ENCODE data around the gene GDPD3. TPM values are rescaled to one million over a fixed set of nuclear protein-coding genes. Genes with fewer than 3 reads are reported as not detected.

The GDPD3 gene
- total and polyA plus RNA-seq, 2 of the 13 experiments (the other 11 are each of a cell fraction or from before 2014, with no cell fraction given), result 18.7 to 20.6 TPM

DNA sequence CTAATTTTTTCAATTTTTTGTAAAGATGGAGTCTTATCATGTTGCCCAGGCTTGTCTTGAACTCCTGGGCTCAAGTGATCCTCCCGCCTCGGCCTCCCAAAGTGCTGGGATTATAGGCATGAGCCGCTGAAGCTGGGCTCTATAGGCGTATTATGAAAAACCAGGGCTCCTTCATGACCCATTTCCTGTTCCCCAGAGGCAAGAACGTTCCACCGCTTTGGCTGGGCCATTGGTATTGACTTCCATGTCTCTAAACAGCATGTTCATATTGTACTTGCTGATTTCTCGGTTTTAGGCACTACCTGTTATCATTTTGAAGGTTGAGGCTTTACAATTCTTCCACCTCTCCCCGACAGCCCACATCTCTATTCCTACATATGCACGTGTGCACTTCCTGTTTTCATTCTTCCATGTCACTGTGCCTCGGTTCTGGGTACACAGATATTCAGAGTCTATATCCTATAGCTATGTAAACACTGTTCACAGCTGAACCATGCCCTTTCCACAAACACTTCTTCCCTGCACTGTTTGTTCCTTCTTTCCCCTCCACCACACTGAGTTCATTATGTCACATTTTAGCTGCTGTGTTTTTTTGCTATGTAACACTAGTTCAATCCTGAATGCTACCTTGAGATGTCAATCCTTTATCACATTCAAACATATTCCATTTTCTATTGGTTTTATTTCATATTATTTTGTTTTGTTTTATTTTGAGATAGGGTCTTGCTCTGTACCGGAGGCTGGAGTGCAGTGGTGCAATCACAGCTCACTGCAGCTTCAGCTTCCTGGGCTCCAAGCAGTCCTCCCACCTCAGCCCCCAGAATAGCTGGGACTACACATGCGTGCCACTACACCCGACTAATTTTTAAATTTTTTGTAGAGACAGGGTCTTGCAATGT is 26.5 kb upstream of the GDPD3 start (continued):
- TF ChIP-seq, protein P1, sequence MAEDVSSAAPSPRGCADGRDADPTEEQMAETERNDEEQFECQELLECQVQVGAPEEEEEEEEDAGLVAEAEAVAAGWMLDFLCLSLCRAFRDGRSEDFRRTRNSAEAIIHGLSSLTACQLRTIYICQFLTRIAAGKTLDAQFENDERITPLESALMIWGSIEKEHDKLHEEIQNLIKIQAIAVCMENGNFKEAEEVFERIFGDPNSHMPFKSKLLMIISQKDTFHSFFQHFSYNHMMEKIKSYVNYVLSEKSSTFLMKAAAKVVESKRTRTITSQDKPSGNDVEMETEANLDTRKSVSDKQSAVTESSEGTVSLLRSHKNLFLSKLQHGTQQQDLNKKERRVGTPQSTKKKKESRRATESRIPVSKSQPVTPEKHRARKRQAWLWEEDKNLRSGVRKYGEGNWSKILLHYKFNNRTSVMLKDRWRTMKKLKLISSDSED (CRISPR knock-in tag; IDR thresholded peaks at IDR 0.05), result no peak
- TF ChIP-seq, protein P2, sequence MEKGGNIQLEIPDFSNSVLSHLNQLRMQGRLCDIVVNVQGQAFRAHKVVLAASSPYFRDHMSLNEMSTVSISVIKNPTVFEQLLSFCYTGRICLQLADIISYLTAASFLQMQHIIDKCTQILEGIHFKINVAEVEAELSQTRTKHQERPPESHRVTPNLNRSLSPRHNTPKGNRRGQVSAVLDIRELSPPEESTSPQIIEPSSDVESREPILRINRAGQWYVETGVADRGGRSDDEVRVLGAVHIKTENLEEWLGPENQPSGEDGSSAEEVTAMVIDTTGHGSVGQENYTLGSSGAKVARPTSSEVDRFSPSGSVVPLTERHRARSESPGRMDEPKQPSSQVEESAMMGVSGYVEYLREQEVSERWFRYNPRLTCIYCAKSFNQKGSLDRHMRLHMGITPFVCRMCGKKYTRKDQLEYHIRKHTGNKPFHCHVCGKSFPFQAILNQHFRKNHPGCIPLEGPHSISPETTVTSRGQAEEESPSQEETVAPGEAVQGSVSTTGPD (CRISPR knock-in tag; IDR thresholded peaks at IDR 0.05), result no peak
- TF ChIP-seq, protein P3, sequence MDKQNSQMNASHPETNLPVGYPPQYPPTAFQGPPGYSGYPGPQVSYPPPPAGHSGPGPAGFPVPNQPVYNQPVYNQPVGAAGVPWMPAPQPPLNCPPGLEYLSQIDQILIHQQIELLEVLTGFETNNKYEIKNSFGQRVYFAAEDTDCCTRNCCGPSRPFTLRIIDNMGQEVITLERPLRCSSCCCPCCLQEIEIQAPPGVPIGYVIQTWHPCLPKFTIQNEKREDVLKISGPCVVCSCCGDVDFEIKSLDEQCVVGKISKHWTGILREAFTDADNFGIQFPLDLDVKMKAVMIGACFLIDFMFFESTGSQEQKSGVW (CRISPR knock-in tag; IDR thresholded peaks at IDR 0.05; ENCODE audit: borderline replicate concordance), result no peak; the same call in 1 of the 2 replicates
- TF ChIP-seq RNF2 (conservative IDR thresholded peaks at IDR 0.05; ENCODE audit: low read depth) (no peak), IRF2 (CRISPR knock-in tag; IDR thresholded peaks at IDR 0.05) (peak; percentile 94), SRF (IDR thresholded peaks at IDR 0.05; ENCODE audit: low read depth, low read length) (peak; percentile 46; the same call in 1 of the 2 replicates), ZNF670 (CRISPR knock-in tag; IDR thresholded peaks at IDR 0.05; ENCODE audit: borderline replicate concordance) (peak; percentile 47; the same call in 1 of the 2 replicates), ZNF253 (CRISPR knock-in tag; IDR thresholded peaks at IDR 0.05; ENCODE audit: borderline replicate concordance) (no peak), ZNF549 (CRISPR knock-in tag; IDR thresholded peaks at IDR 0.05) (no peak), PAX8 (CRISPR knock-in tag; IDR thresholded peaks at IDR 0.05; ENCODE audit: borderline replicate concordance) (0 out of 2 replicates have a peak, but pooled peaks have one; percentile 26), MEIS1 (CRISPR knock-in tag; IDR thresholded peaks at IDR 0.05; ENCODE audit: borderline replicate concordance) (peak; percentile 47; the same call in 1 of the 2 replicates), ZNF616 (CRISPR knock-in tag; IDR thresholded peaks at IDR 0.05; ENCODE audit: low read depth) (no peak), SMARCE1 (IDR thresholded peaks at IDR 0.05; ENCODE audit: borderline replicate concordance) (no peak), ZSCAN31 (CRISPR knock-in tag; IDR thresholded peaks at IDR 0.05; ENCODE audit: low read depth) (no peak; the same call in 1 of the 2 replicates), RXRB (CRISPR knock-in tag; IDR thresholded peaks at IDR 0.05; ENCODE audit: borderline replicate concordance) (peak; percentile 95), SSRP1 (CRISPR knock-in tag; IDR thresholded peaks at IDR 0.05) (no peak; the same call in 1 of the 2 replicates), MTA1 (CRISPR knock-in tag; IDR thresholded peaks at IDR 0.05; ENCODE audit: borderline replicate concordance) (peak; percentile 66), NCOA2 (CRISPR knock-in tag; IDR thresholded peaks at IDR 0.05) (peak; percentile 92), ZNF138 (CRISPR knock-in tag; IDR thresholded peaks at IDR 0.05; ENCODE audit: low read depth) (no peak)
- TF ChIP-seq, protein P4, sequence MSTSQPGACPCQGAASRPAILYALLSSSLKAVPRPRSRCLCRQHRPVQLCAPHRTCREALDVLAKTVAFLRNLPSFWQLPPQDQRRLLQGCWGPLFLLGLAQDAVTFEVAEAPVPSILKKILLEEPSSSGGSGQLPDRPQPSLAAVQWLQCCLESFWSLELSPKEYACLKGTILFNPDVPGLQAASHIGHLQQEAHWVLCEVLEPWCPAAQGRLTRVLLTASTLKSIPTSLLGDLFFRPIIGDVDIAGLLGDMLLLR (CRISPR knock-in tag; IDR thresholded peaks at IDR 0.05), result no peak
- TF ChIP-seq, protein P5, sequence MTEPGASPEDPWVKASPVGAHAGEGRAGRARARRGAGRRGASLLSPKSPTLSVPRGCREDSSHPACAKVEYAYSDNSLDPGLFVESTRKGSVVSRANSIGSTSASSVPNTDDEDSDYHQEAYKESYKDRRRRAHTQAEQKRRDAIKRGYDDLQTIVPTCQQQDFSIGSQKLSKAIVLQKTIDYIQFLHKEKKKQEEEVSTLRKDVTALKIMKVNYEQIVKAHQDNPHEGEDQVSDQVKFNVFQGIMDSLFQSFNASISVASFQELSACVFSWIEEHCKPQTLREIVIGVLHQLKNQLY (CRISPR knock-in tag; IDR thresholded peaks at IDR 0.05), result peak; percentile 98
- TF ChIP-seq, protein P6, sequence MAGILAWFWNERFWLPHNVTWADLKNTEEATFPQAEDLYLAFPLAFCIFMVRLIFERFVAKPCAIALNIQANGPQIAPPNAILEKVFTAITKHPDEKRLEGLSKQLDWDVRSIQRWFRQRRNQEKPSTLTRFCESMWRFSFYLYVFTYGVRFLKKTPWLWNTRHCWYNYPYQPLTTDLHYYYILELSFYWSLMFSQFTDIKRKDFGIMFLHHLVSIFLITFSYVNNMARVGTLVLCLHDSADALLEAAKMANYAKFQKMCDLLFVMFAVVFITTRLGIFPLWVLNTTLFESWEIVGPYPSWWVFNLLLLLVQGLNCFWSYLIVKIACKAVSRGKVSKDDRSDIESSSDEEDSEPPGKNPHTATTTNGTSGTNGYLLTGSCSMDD (CRISPR knock-in tag; IDR thresholded peaks at IDR 0.05), result no peak
- TF ChIP-seq, protein P7, sequence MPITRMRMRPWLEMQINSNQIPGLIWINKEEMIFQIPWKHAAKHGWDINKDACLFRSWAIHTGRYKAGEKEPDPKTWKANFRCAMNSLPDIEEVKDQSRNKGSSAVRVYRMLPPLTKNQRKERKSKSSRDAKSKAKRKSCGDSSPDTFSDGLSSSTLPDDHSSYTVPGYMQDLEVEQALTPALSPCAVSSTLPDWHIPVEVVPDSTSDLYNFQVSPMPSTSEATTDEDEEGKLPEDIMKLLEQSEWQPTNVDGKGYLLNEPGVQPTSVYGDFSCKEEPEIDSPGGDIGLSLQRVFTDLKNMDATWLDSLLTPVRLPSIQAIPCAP (CRISPR knock-in tag; IDR thresholded peaks at IDR 0.05; ENCODE audit: low read depth), result no peak

All from HepG2 (cell line).